Sigmoid colon (tissue), 7 donors: ENCODE measurements around the gene MRTFB. TPM values are rescaled to one million over a fixed set of nuclear protein-coding genes. Genes with fewer than 3 reads are reported as not detected.

ENCODE experiments used
- DNase-seq: peaks from one replicate; pipeline ENCODE4 v3.0.0-alpha.2; 2019
- H3K27ac ChIP-seq, 4 donors: fragments of 200-600 bp; sonication (generic); one replicate each; pipeline ENCODE4 v1.5.1; 2016 to 2019; ENCODE audit warnings: mild to moderate bottlenecking in 1 of 4
- H3K27me3 ChIP-seq, 3 donors: fragments of 200-600 bp; sonication (generic); one replicate each; pipeline ENCODE4 v1.5.1; 2019; ENCODE audit warnings: mild to moderate bottlenecking in 1 of 3
- H3K36me3 ChIP-seq, 4 donors: fragments of 200-600 bp; sonication (generic); one replicate each; pipeline ENCODE4 v1.5.1; 2016 to 2019
- H3K4me1 ChIP-seq, 4 donors: fragments of 200-600 bp; sonication (generic); one replicate each; pipeline ENCODE4 v1.5.1; 2017 to 2019
- H3K4me3 ChIP-seq, 4 donors: fragments of 200-600 bp; sonication (generic); one replicate each; pipeline ENCODE4 v1.5.1; 2017 to 2019; ENCODE audit warnings: mild to moderate bottlenecking in 2 of 4, moderate library complexity in 1 of 4
- H3K9me3 ChIP-seq, 4 donors: fragments of 200-600 bp in 3 of 4; sonication (generic) in 3 of 4; one replicate each; pipeline versions ENCODE4 v1.5.1 to v1.6.1; 2013 to 2019
- CTCF ChIP-seq, 4 experiments: fragments of 450-650 bp in 3 of 4; fragments of 200-600 bp in 1 of 4; IDR thresholded peaks; one replicate each; pipeline ENCODE4 v1.5.1; 2016 to 2019; ENCODE audit warnings: antibody characterized with exemption in 4 of 4, mild to moderate bottlenecking in 3 of 4, moderate library complexity in 2 of 4
- EP300 ChIP-seq, 4 donors: sonication (generic); formaldehyde crosslinking; IDR thresholded peaks; one replicate each; pipeline ENCODE4 v1.6.1; 2017; ENCODE audit warnings: antibody characterized with exemption in 4 of 4
- POLR2A ChIP-seq, 2 donors: fragments of 450-650 bp; IDR thresholded peaks; one replicate each; pipeline ENCODE4 v1.6.1; 2016; ENCODE audit warnings: antibody characterized with exemption in 2 of 2, mild to moderate bottlenecking in 2 of 2, moderate library complexity in 2 of 2
- POLR2AphosphoS5 ChIP-seq, 4 donors: sonication (generic); formaldehyde crosslinking; IDR thresholded peaks; one replicate each; pipeline ENCODE4 v1.6.1; 2017; ENCODE audit warnings: antibody characterized with exemption in 4 of 4
- WGBS, 2 donors: extraction: QIAGEN DNeasy Blood & Tissue Kit; methylation state at CpG; one replicate each; pipeline ENCODE4 v1.1.7; 2013; 5-methylcytosine and 5-hydroxymethylcytosine counted together
- intact Hi-C: fragments of 100-400 bp; cut with DNase I; formaldehyde crosslinking; loops from one replicate; pipeline ENCODE4 v1.15.1; 2023
- polyA plus RNA-seq, 3 donors: library from polyadenylated mRNA; stranded (reverse); fragments of 200-250 nt; gene quantifications; one replicate each; pipeline ENCODE4 v1.2.3, GENCODE V29; 2013
- total RNA-seq, 4 donors: library from RNA; depleted of rRNA; stranded (reverse); fragments of >200 nt; gene quantifications; one replicate each; pipeline ENCODE4 v1.1.0, GENCODE V29; 2016
- donor health status: healthy with polysubstance abuse.
- donor health status: Bipolar disorder and iron deficiency.
- donor health status: healthy.

Gene MRTFB
- total and polyA plus RNA-seq, 7 donors = 4.6 to 44.6 (median 23.2) TPM

GRCh38 chr16:14113344-14113743 is 42.2 kb downstream of the MRTFB start:
- peak overlapping the region in 1 of 4 donors; percentile 54 for H3K27ac ChIP-seq
- no peaks in the 10 kb centered on the region for H3K36me3 ChIP-seq
- TF ChIP-seq EP300 (IDR thresholded peaks at IDR 0.05) (no peak), CTCF (IDR thresholded peaks at IDR 0.05) (no peak), POLR2AphosphoS5 (IDR thresholded peaks at IDR 0.05) (no peak), POLR2A (IDR thresholded peaks at IDR 0.05) (no peak)
- peaks cover 0 to 51% (median 35%) of the 10 kb centered on the region in 4 donors for H3K4me1 ChIP-seq
- no peak overlapping the region for H3K4me3 ChIP-seq
- H3K9me3 ChIP-seq = no peaks in the 10 kb centered on the region
- no peaks in the 10 kb centered on the region for H3K27me3 ChIP-seq
- DNase-seq = no peak
- WGBS, 2 donors = 79 to 90% methylated on average over 4 of the region's 4 CpGs
- intact Hi-C loops = no loop called here

GRCh38 chr16:14117051-14117450 is 45.9 kb downstream of the MRTFB start:
- intact Hi-C loops = no loop called here

GRCh38 chr16:14119799-14120198 is 48.7 kb downstream of the MRTFB start:
- Histone ChIP-seq H3K27me3 (no peaks in the 10 kb centered on the region), H3K36me3 (no peaks in the 10 kb centered on the region), H3K27ac (no peak overlapping the region), H3K4me3 (no peak overlapping the region), H3K9me3 (no peaks in the 10 kb centered on the region), H3K4me1 (peaks cover 0 to 19% (median 2%) of the 10 kb centered on the region in 4 donors)
- no peak for TF ChIP-seq POLR2A (IDR thresholded peaks at IDR 0.05)
- TF ChIP-seq CTCF (IDR thresholded peaks at IDR 0.05) = no peak
- no peak for TF ChIP-seq POLR2AphosphoS5 (IDR thresholded peaks at IDR 0.05)
- no peak for TF ChIP-seq EP300 (IDR thresholded peaks at IDR 0.05)
- DNase-seq = no peak
- WGBS, 2 donors = 92 to 93% methylated on average over 4 of the region's 4 CpGs
- intact Hi-C loops = no loop called here

More at GRCh38 chr16:14117051-14117450, 45.9 kb downstream of the MRTFB start:
- 95 to 98% methylated on average over 1 of the region's 1 CpG for WGBS, 2 donors
- DNase-seq = no peak
- H3K27me3 ChIP-seq = no peaks in the 10 kb centered on the region
- TF ChIP-seq EP300 (IDR thresholded peaks at IDR 0.05) = no peak
- TF ChIP-seq POLR2A (IDR thresholded peaks at IDR 0.05) = no peak
- TF ChIP-seq CTCF (IDR thresholded peaks at IDR 0.05) = no peak
- TF ChIP-seq POLR2AphosphoS5 (IDR thresholded peaks at IDR 0.05) = no peak
- H3K36me3 ChIP-seq = no peaks in the 10 kb centered on the region
- H3K27ac ChIP-seq = no peak overlapping the region
- no peak overlapping the region for H3K4me3 ChIP-seq
- H3K4me1 ChIP-seq = peaks cover 0 to 37% (median 15%) of the 10 kb centered on the region in 4 donors
- H3K9me3 ChIP-seq = no peaks in the 10 kb centered on the region

GRCh38 chr16:14120335-14120734 is 49.2 kb downstream of the MRTFB start:
- Histone ChIP-seq H3K4me1 (peaks cover 0 to 23% (median 0%) of the 10 kb centered on the region in 4 donors), H3K27ac (no peak overlapping the region), H3K27me3 (no peaks in the 10 kb centered on the region), H3K4me3 (no peak overlapping the region), H3K9me3 (no peaks in the 10 kb centered on the region), H3K36me3 (no peaks in the 10 kb centered on the region)
- no peak for TF ChIP-seq EP300 (IDR thresholded peaks at IDR 0.05)
- no peak for TF ChIP-seq POLR2A (IDR thresholded peaks at IDR 0.05)
- TF ChIP-seq CTCF (IDR thresholded peaks at IDR 0.05) = no peak
- no peak for TF ChIP-seq POLR2AphosphoS5 (IDR thresholded peaks at IDR 0.05)
- WGBS, 2 donors = 79 to 86% methylated on average over 4 of the region's 4 CpGs
- intact Hi-C loops = no loop called here
- no peak for DNase-seq

GRCh38 chr16:14121142-14121541 is 50.0 kb downstream of the MRTFB start:
- Histone ChIP-seq H3K4me3 (no peak overlapping the region), H3K9me3 (no peaks in the 10 kb centered on the region), H3K4me1 (peaks cover 0 to 23% (median 0%) of the 10 kb centered on the region in 4 donors), H3K27me3 (no peaks in the 10 kb centered on the region), H3K36me3 (no peaks in the 10 kb centered on the region), H3K27ac (no peak overlapping the region)
- 53 to 86% methylated on average over 2 of the region's 2 CpGs for WGBS, 2 donors
- TF ChIP-seq POLR2AphosphoS5 (IDR thresholded peaks at IDR 0.05) (no peak), POLR2A (IDR thresholded peaks at IDR 0.05) (no peak), EP300 (IDR thresholded peaks at IDR 0.05) (no peak), CTCF (IDR thresholded peaks at IDR 0.05) (no peak)
- intact Hi-C loops = no loop called here
- no peak for DNase-seq
